CD14-positive monocyte (primary cell): ENCODE data around the gene RIOK3. TPM values are rescaled to one million over a fixed set of nuclear protein-coding genes. Genes with fewer than 3 reads are reported as not detected.

Experiments used
- DNase-seq, 3 donors: peaks; one replicate each; pipeline ENCODE4 v3.0.0-alpha.2; 2011 to 2022
- H2AFZ ChIP-seq: 2 replicates; pipeline ENCODE4 v1.6.0; 2012; ENCODE audit warnings: mild to moderate bottlenecking, low read depth, low read length, inconsistent platforms; ENCODE audit not compliant: insufficient read depth, poor library complexity, severe bottlenecking
- H3K27ac ChIP-seq, 2 donors: 1 replicate in 1 of 2; 2 replicates in 1 of 2; pipeline ENCODE4 v1.5.1; 2012 to 2013; ENCODE audit warnings: low read length in 2 of 2, control low read depth in 1 of 2, inconsistent platforms in 1 of 2, low read depth in 1 of 2, mild to moderate bottlenecking in 1 of 2
- H3K27me3 ChIP-seq, 2 donors: one replicate each; pipeline versions ENCODE4 v1.6.0 to v1.6.1; 2011 to 2013; ENCODE audit warnings: low read length in 2 of 2; ENCODE audit not compliant: control insufficient read depth in 2 of 2, insufficient read depth in 2 of 2
- H3K36me3 ChIP-seq, 2 donors: replicated peaks in 1 of 2; 1 replicate in 1 of 2; 2 replicates in 1 of 2; pipeline versions ENCODE4 v1.5.1 to v1.6.1; 2012 to 2013; ENCODE audit warnings: low read length in 2 of 2, control low read depth in 1 of 2, inconsistent platforms in 1 of 2, mild to moderate bottlenecking in 1 of 2; ENCODE audit not compliant: insufficient read depth in 2 of 2, control insufficient read depth in 1 of 2
- H3K4me1 ChIP-seq, 2 donors: 1 replicate in 1 of 2; 2 replicates in 1 of 2; pipeline versions ENCODE4 v1.5.1 to v1.6.1; 2012 to 2013; ENCODE audit warnings: low read length in 2 of 2, control low read depth in 1 of 2, inconsistent platforms in 1 of 2, mild to moderate bottlenecking in 1 of 2, moderate library complexity in 1 of 2; ENCODE audit not compliant: insufficient read depth in 2 of 2, control insufficient read depth in 1 of 2
- H3K4me2 ChIP-seq: replicated peaks from 2 replicates; pipeline ENCODE3; 2012; ENCODE audit warnings: low read length, moderate library complexity, mild to moderate bottlenecking; ENCODE audit not compliant: poor library complexity, severe bottlenecking; ENCODE audit errors: extremely low read depth
- H3K4me3 ChIP-seq, 3 experiments: fragments of 200-600 bp in 1 of 3; sonication (generic) in 1 of 3; replicated peaks in 1 of 3; 1 replicate in 2 of 3; 2 replicates in 1 of 3; pipeline ENCODE4 v1.5.1; 2011 to 2013; ENCODE audit warnings: low read length in 3 of 3, mild to moderate bottlenecking in 3 of 3, control low read depth in 2 of 3, low read depth in 2 of 3, inconsistent platforms in 1 of 3, moderate library complexity in 1 of 3
- H3K79me2 ChIP-seq: 2 replicates; pipeline ENCODE4 v1.6.0; 2012; ENCODE audit warnings: mild to moderate bottlenecking, control low read depth, inconsistent platforms, low read length, moderate library complexity; ENCODE audit not compliant: insufficient read depth
- H3K9ac ChIP-seq: 2 replicates; pipeline ENCODE4 v1.6.0; 2017; ENCODE audit warnings: low read length, mild to moderate bottlenecking; ENCODE audit not compliant: insufficient read depth, poor library complexity, severe bottlenecking
- H3K9me3 ChIP-seq, 2 donors: replicated peaks in 1 of 2; 1 replicate in 1 of 2; 2 replicates in 1 of 2; pipeline versions ENCODE4 v1.5.1 to v1.6.1; 2012 to 2013; ENCODE audit warnings: low read length in 2 of 2, control low read depth in 1 of 2; ENCODE audit not compliant: control insufficient read depth in 1 of 2, insufficient read depth in 1 of 2
- H4K20me1 ChIP-seq: 2 replicates; pipeline ENCODE4 v1.6.0; 2012; ENCODE audit warnings: mild to moderate bottlenecking, low read length, control low read depth, moderate library complexity; ENCODE audit not compliant: insufficient read depth
- H3K27ac Mint-ChIP-seq, 7 donors: one replicate each; pipeline ENCODE4 v1.8.0; 2020; ENCODE audit warnings: mild to moderate bottlenecking in 7 of 7, mixed read lengths in 7 of 7, moderate library complexity in 6 of 7, inconsistent platforms in 2 of 7
- H3K27me3 Mint-ChIP-seq, 3 donors: one replicate each; pipeline ENCODE4 v1.8.0; 2021 to 2022; ENCODE audit warnings: low read depth in 3 of 3, mild to moderate bottlenecking in 3 of 3, mixed read lengths in 3 of 3, moderate library complexity in 3 of 3, inconsistent platforms in 1 of 3
- H3K36me3 Mint-ChIP-seq, 2 donors: one replicate each; pipeline ENCODE4 v1.8.0; 2020; ENCODE audit warnings: mixed read lengths in 2 of 2, inconsistent platforms in 1 of 2, mild to moderate bottlenecking in 1 of 2
- H3K4me1 Mint-ChIP-seq: one replicate; pipeline ENCODE4 v1.8.0; 2020; ENCODE audit warnings: mild to moderate bottlenecking, mixed read lengths
- H3K4me3 Mint-ChIP-seq, 2 donors: one replicate each; pipeline ENCODE4 v1.8.0; 2020; ENCODE audit warnings: mild to moderate bottlenecking in 2 of 2, mixed read lengths in 2 of 2, moderate library complexity in 1 of 2
- H3K9me3 Mint-ChIP-seq, 7 donors: one replicate each; pipeline ENCODE4 v1.8.0; 2020 to 2022; ENCODE audit warnings: mixed read lengths in 7 of 7, mild to moderate bottlenecking in 6 of 7, moderate library complexity in 6 of 7, inconsistent platforms in 2 of 7
- WGBS: methylation state at CpG from one replicate; pipeline ENCODE4 v1.1.5; 2013; ENCODE audit warnings: missing lambda C conversion rate; ENCODE audit not compliant: insufficient coverage; 5-methylcytosine and 5-hydroxymethylcytosine counted together
- intact Hi-C, 2 donors: fragments of 100-400 bp; cut with micrococcal nuclease; formaldehyde crosslinking; loops; one replicate each; pipeline versions ENCODE4 v1.15.0 to v1.15.1; 2023
- polyA plus RNA-seq, 3 donors: library from polyadenylated mRNA; depleted of rRNA in 1 of 3; unstranded in 2 of 3; stranded (reverse) in 1 of 3; fragments of 300-500 nt in 2 of 3; fragments of >200 nt in 1 of 3; fragmentation: Illumina TruSeq in 2 of 3; gene quantifications; 1 replicate in 2 of 3; 2 replicates in 1 of 3; pipeline ENCODE4 v1.2.3, GENCODE V29; 2012 to 2021
- TF ChIP-seq, protein P1 (sequence below): fragments of 200-600 bp; IDR thresholded peaks from one replicate; pipeline ENCODE4 v1.8.0; 2022; ENCODE audit warnings: antibody characterized with exemption, mild to moderate bottlenecking

RIOK3 gene
- polyA plus RNA-seq, 3 donors = 50.9 to 79.7 (median 62.2) TPM

- Histone ChIP-seq H3K4me2 (no peak overlapping the region), H3K79me2 (no peaks in the 10 kb centered on the region), H4K20me1 (no peaks in the 10 kb centered on the region), H3K4me3 (no peak overlapping the region), H3K27me3 (no peaks in the 10 kb centered on the region), H3K9me3 (peaks cover 5 to 8% of the 10 kb centered on the region in 2 donors), H3K9ac (no peak overlapping the region), H2AFZ (no peak overlapping the region), H3K36me3 (no peaks in the 10 kb centered on the region), H3K4me1 (no peaks in the 10 kb centered on the region), H3K27ac (no peak overlapping the region)
- H3K27me3 Mint-ChIP-seq = no peaks in the 10 kb centered on the region
- intact Hi-C loops = no loop called here
- 98% methylated on average over 8 of the region's 8 CpGs for WGBS
- no peaks in the 10 kb centered on the region for H3K4me1 Mint-ChIP-seq
- H3K36me3 Mint-ChIP-seq = peaks cover 2 to 11% of the 10 kb centered on the region in 2 donors
- no peak overlapping the region for H3K4me3 Mint-ChIP-seq
- H3K9me3 Mint-ChIP-seq = peaks cover 2 to 19% (median 9%) of the 10 kb centered on the region in 7 donors
- DNase-seq = no peak
- no peak overlapping the region for H3K27ac Mint-ChIP-seq
- TF ChIP-seq, protein P1, sequence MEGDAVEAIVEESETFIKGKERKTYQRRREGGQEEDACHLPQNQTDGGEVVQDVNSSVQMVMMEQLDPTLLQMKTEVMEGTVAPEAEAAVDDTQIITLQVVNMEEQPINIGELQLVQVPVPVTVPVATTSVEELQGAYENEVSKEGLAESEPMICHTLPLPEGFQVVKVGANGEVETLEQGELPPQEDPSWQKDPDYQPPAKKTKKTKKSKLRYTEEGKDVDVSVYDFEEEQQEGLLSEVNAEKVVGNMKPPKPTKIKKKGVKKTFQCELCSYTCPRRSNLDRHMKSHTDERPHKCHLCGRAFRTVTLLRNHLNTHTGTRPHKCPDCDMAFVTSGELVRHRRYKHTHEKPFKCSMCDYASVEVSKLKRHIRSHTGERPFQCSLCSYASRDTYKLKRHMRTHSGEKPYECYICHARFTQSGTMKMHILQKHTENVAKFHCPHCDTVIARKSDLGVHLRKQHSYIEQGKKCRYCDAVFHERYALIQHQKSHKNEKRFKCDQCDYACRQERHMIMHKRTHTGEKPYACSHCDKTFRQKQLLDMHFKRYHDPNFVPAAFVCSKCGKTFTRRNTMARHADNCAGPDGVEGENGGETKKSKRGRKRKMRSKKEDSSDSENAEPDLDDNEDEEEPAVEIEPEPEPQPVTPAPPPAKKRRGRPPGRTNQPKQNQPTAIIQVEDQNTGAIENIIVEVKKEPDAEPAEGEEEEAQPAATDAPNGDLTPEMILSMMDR = no peak
Observed at GRCh38 chr18:23403310-23403709, 49.8 kb upstream of the RIOK3 start.

GRCh38 chr18:23405636-23406035 is 47.5 kb upstream of the RIOK3 start:
- intact Hi-C loops = no loop called here
- Histone ChIP-seq H3K4me3 (no peak overlapping the region), H3K79me2 (no peaks in the 10 kb centered on the region), H3K36me3 (no peaks in the 10 kb centered on the region), H3K9me3 (peaks cover 5 to 8% of the 10 kb centered on the region in 2 donors), H3K4me2 (no peak overlapping the region), H4K20me1 (no peaks in the 10 kb centered on the region), H3K9ac (no peak overlapping the region), H3K27ac (no peak overlapping the region), H3K27me3 (no peaks in the 10 kb centered on the region), H2AFZ (no peak overlapping the region), H3K4me1 (no peaks in the 10 kb centered on the region)
- TF ChIP-seq, protein P1 = no peak
- Mint-ChIP-seq H3K4me3 (no peak overlapping the region), H3K9me3 (peaks cover 2 to 19% (median 9%) of the 10 kb centered on the region in 7 donors), H3K27ac (no peak overlapping the region), H3K27me3 (peaks cover 0 to 1% (median 0%) of the 10 kb centered on the region in 3 donors), H3K36me3 (peaks cover 4 to 11% of the 10 kb centered on the region in 2 donors), H3K4me1 (no peaks in the 10 kb centered on the region)
- DNase-seq = no peak
- no CpG with 5 or more reads among the region's 1 CpG for WGBS
